ENCODE data around the gene THADA.

THADA gene

DNA sequence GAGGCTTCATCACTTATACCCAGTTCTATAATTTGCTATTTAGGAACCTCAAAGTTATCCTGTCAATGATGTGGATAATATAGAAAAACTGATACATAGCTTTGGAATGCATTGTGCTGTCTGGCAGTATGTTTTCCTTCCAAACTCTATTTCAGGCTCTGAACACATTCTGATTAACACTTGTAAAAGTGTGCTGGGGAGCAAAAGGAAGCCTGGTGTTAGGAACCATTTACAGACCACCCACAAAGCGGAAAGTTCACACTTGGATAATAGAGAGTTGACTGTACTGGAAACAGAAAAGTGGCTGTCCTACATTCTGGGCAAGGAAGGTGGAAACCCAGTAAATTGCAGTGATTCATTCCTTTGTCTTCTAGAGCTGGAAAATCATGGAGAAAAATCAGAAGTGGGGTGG lies 254.9 kb downstream of the THADA start:
- H3K27ac ChIP-seq (ENCODE audit: low read length) = no peak overlapping the region
- no peak overlapping the region for H2AFZ ChIP-seq (ENCODE audit: low read depth, low read length)
- no peak overlapping the region for H3K4me2 ChIP-seq (ENCODE audit: low read length)

DNA sequence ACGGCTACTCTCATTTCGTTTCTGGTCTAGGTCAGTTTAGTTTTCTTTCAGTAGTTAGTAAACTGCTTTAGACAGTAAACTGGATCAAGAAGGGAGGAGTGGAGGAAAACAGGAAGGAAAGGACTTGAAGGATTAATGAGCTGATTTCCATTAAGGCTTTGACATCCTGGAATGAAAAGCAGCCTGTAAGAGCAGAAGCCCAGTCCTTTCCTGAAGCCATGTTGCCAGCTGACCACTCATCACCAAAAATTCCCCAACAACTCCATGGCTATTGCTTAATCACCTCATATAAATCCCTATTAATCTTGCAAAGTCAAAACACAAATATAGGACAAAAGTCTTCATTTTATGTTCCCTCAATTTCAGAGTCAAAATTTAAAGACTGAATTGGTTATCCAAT lies 255.8 kb downstream of the THADA start:
- Histone ChIP-seq H3K4me1 (ENCODE audit: low read length) (peaks cover 14% of the 10 kb centered on the region), H3K36me3 (replicated peaks; ENCODE audit: low read depth, low read length) (peaks cover 4% of the 10 kb centered on the region), H2AFZ (ENCODE audit: low read depth, low read length) (no peak overlapping the region), H3K4me2 (ENCODE audit: low read length) (no peak overlapping the region), H3K27me3 (ENCODE audit: low read depth, low read length) (no peaks in the 10 kb centered on the region), H3K79me2 (ENCODE audit: low read length) (no peaks in the 10 kb centered on the region), H3K27ac (ENCODE audit: low read length) (no peak overlapping the region), H4K20me1 (ENCODE audit: insufficient read depth, low read length) (no peaks in the 10 kb centered on the region), H3K9me3 (ENCODE audit: insufficient read depth, low read length) (no peaks in the 10 kb centered on the region), H3K4me3 (ENCODE audit: low read length) (no peak overlapping the region), H3K9ac (ENCODE audit: low read length) (no peak overlapping the region)
- no peak for TF ChIP-seq EZH2phosphoT487 (IDR thresholded peaks at IDR 0.05; ENCODE audit: low read depth)
- TF ChIP-seq, protein P1, sequence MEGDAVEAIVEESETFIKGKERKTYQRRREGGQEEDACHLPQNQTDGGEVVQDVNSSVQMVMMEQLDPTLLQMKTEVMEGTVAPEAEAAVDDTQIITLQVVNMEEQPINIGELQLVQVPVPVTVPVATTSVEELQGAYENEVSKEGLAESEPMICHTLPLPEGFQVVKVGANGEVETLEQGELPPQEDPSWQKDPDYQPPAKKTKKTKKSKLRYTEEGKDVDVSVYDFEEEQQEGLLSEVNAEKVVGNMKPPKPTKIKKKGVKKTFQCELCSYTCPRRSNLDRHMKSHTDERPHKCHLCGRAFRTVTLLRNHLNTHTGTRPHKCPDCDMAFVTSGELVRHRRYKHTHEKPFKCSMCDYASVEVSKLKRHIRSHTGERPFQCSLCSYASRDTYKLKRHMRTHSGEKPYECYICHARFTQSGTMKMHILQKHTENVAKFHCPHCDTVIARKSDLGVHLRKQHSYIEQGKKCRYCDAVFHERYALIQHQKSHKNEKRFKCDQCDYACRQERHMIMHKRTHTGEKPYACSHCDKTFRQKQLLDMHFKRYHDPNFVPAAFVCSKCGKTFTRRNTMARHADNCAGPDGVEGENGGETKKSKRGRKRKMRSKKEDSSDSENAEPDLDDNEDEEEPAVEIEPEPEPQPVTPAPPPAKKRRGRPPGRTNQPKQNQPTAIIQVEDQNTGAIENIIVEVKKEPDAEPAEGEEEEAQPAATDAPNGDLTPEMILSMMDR (IDR thresholded peaks at IDR 0.05; ENCODE audit: low read depth, low read length) = no peak

More for the DNA sequence above, 254.9 kb downstream of the THADA start:
- H3K4me1 ChIP-seq (ENCODE audit: low read length) = peaks cover 14% of the 10 kb centered on the region
- no peak overlapping the region for H3K4me3 ChIP-seq (ENCODE audit: low read length)
- no peaks in the 10 kb centered on the region for H4K20me1 ChIP-seq (ENCODE audit: insufficient read depth, low read length)
- no peaks in the 10 kb centered on the region for H3K79me2 ChIP-seq (ENCODE audit: low read length)
- H3K27me3 ChIP-seq (ENCODE audit: low read depth, low read length) = no peaks in the 10 kb centered on the region
- TF ChIP-seq EZH2phosphoT487 (IDR thresholded peaks at IDR 0.05; ENCODE audit: low read depth) = no peak
- TF ChIP-seq, protein P1 (IDR thresholded peaks at IDR 0.05; ENCODE audit: low read depth, low read length) = no peak
- no peaks in the 10 kb centered on the region for H3K9me3 ChIP-seq (ENCODE audit: insufficient read depth, low read length)
- peaks cover 4% of the 10 kb centered on the region for H3K36me3 ChIP-seq (replicated peaks; ENCODE audit: low read depth, low read length)
- H3K9ac ChIP-seq (ENCODE audit: low read length) = no peak overlapping the region

DNA sequence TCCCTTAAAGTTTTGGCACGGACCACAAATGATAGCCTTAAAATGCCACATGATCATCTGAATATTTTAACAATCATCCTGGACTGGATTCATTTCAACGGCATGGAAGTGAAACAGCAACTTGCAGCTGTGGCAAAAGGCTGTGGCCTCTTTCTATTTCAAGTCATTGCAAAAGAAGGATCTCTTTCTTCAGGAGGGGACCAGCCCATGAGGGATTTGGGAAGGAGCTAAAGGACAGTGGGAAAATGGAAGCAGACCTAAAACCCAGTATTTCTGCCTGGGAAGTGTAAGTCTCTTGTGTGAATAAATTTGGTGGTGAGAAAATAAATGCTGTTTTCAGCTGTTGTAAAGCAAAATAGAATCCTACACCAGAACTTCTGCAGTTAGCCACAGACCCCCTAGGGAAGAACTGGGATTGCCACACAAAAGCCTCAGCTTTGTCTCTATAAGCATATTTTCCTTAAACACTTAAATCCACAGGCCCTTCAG lies 262.1 kb downstream of the THADA start:
- H3K79me2 ChIP-seq (ENCODE audit: low read length) = no peaks in the 10 kb centered on the region
- no peak overlapping the region for H3K9ac ChIP-seq (ENCODE audit: low read length)
- no peaks in the 10 kb centered on the region for H3K27me3 ChIP-seq (ENCODE audit: low read depth, low read length)
- no peaks in the 10 kb centered on the region for H3K36me3 ChIP-seq (replicated peaks; ENCODE audit: low read depth, low read length)
- H2AFZ ChIP-seq (ENCODE audit: low read depth, low read length) = no peak overlapping the region
- H3K27ac ChIP-seq (ENCODE audit: low read length) = no peak overlapping the region
- TF ChIP-seq, protein P1 (IDR thresholded peaks at IDR 0.05; ENCODE audit: low read depth, low read length) = no peak
- TF ChIP-seq EZH2phosphoT487 (IDR thresholded peaks at IDR 0.05; ENCODE audit: low read depth) = no peak
- H3K4me2 ChIP-seq (ENCODE audit: low read length) = no peak overlapping the region
- no peak overlapping the region for H3K4me3 ChIP-seq (ENCODE audit: low read length)
- H3K4me1 ChIP-seq (ENCODE audit: low read length) = peaks cover 22% of the 10 kb centered on the region
- no peaks in the 10 kb centered on the region for H3K9me3 ChIP-seq (ENCODE audit: insufficient read depth, low read length)
- no peaks in the 10 kb centered on the region for H4K20me1 ChIP-seq (ENCODE audit: insufficient read depth, low read length)

DNA sequence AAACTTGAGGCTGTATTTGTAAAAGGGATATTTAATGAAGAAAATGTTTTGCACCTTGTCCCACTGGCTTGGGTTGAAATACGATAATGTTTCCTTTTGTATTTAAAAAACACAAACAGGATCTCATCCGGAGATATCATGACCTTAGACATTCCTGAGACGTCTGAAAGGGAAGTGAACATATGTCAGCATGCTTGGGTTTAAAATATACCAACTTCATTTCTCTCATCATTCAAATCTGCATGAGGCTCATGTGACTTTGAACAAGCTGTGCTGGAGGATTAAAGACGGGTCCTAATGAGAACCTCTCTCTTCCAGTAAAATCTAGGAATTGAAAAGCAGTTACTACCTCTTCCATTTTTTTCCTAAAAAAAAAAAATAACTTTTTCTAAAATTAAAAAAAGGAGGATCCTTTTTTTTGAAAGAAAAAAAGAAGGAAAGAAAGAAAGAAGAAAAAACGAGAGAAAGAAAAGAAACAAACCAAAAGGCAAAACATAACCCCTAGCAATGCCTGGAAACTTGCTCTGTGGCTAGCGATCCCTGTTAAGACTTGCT lies 262.7 kb downstream of the THADA start:
- no peaks in the 10 kb centered on the region for H3K36me3 ChIP-seq (replicated peaks; ENCODE audit: low read depth, low read length)
- no peak overlapping the region for H3K27ac ChIP-seq (ENCODE audit: low read length)
- H3K9ac ChIP-seq (ENCODE audit: low read length) = no peak overlapping the region
- no peak for TF ChIP-seq EZH2phosphoT487 (IDR thresholded peaks at IDR 0.05; ENCODE audit: low read depth)
- TF ChIP-seq, protein P1 (IDR thresholded peaks at IDR 0.05; ENCODE audit: low read depth, low read length) = no peak
- H3K27me3 ChIP-seq (ENCODE audit: low read depth, low read length) = no peaks in the 10 kb centered on the region
- no peaks in the 10 kb centered on the region for H3K79me2 ChIP-seq (ENCODE audit: low read length)
- H4K20me1 ChIP-seq (ENCODE audit: insufficient read depth, low read length) = no peaks in the 10 kb centered on the region
- no peak overlapping the region for H2AFZ ChIP-seq (ENCODE audit: low read depth, low read length)
- H3K9me3 ChIP-seq (ENCODE audit: insufficient read depth, low read length) = no peaks in the 10 kb centered on the region
- no peak overlapping the region for H3K4me2 ChIP-seq (ENCODE audit: low read length)
- no peak overlapping the region for H3K4me3 ChIP-seq (ENCODE audit: low read length)
- H3K4me1 ChIP-seq (ENCODE audit: low read length) = peaks cover 22% of the 10 kb centered on the region
